Endothelial cell of umbilical vein (primary cell): ENCODE results near the gene CARMIL3. TPM values are rescaled to one million over a fixed set of nuclear protein-coding genes. Genes with fewer than 3 reads are reported as not detected.

Experiments used
- BruUV-seq: library from RNA; stranded (reverse); fragments of 400-500 nt; replicated peaks from 2 replicates; lab custom pipeline; 2021; lab: Mats Ljungman, UMichigan
- CTCF ChIA-PET: fragments of 300-600, 350-600 bp; sonication (Branson Sonifier 250); formaldehyde crosslinking; loops from one replicate; lab custom pipeline; 2021; ENCODE audit warnings: antibody characterized with exemption, inconsistent platforms; lab: Charles Lee
- POLR2A ChIA-PET: fragments of 300-600, 350-600 bp; sonication (Branson Sonifier 250); formaldehyde crosslinking; loops from one replicate; lab custom pipeline; 2021; ENCODE audit warnings: antibody characterized with exemption, inconsistent platforms; lab: Charles Lee
- DNase-seq: peaks from one replicate; pipeline ENCODE4 v3.0.0-alpha.2; 2011; ENCODE audit warnings: low read depth, low spot score
- FAIRE-seq: peaks from 2 replicates; lab custom pipeline; 2011; peaks lifted over from hg19 to GRCh38; lab: Jason Lieb, UNC
- H2AFZ ChIP-seq: 2 replicates; pipeline ENCODE4 v1.6.0; 2012; ENCODE audit warnings: low read depth, low read length, control low read depth, inconsistent platforms
- H3K27ac ChIP-seq: 2 replicates; pipeline ENCODE4 v1.5.1; 2011; ENCODE audit warnings: low read depth, mild to moderate bottlenecking, control low read depth, low read length, moderate library complexity; ENCODE audit not compliant: insufficient read depth
- H3K27me3 ChIP-seq, 2 experiments: 2 replicates each; pipeline versions ENCODE4 v1.6.0 to v1.6.1; 2011; ENCODE audit warnings: low read length in 2 of 2, mixed read lengths in 1 of 2; ENCODE audit not compliant: control insufficient read depth in 2 of 2, insufficient read depth in 2 of 2
- H3K36me3 ChIP-seq, 2 experiments: 2 replicates in 1 of 2; 3 replicates in 1 of 2; pipeline ENCODE4 v1.5.1; 2011; ENCODE audit warnings: low read length in 2 of 2, mild to moderate bottlenecking in 1 of 2, moderate library complexity in 1 of 2; ENCODE audit not compliant: control insufficient read depth in 2 of 2, insufficient read depth in 2 of 2; ENCODE audit errors: extremely low read depth in 1 of 2
- H3K4me1 ChIP-seq: 3 replicates; pipeline ENCODE4 v1.5.1; 2011; ENCODE audit warnings: mild to moderate bottlenecking, low read length; ENCODE audit not compliant: control insufficient read depth, insufficient read depth; ENCODE audit errors: extremely low read depth
- H3K4me2 ChIP-seq: 2 replicates; pipeline ENCODE4 v1.6.1; 2011; ENCODE audit warnings: low read length, control low read depth, mixed read lengths; ENCODE audit not compliant: insufficient read depth
- H3K4me3 ChIP-seq, 3 experiments: fragments of 200-600 bp in 1 of 3; sonication (generic), shearing (Covaris generic) in 1 of 3; replicated peaks in 1 of 3; 2 replicates each; pipeline ENCODE4 v1.5.1; 2011 to 2016; ENCODE audit warnings: control low read depth in 3 of 3, low read length in 3 of 3, mild to moderate bottlenecking in 2 of 3, inconsistent platforms in 1 of 3, low read depth in 1 of 3, moderate library complexity in 1 of 3; ENCODE audit not compliant: insufficient read depth in 1 of 3
- H3K79me2 ChIP-seq: 2 replicates; pipeline ENCODE4 v1.6.0; 2012; ENCODE audit warnings: low read length, inconsistent platforms; ENCODE audit not compliant: control insufficient read depth, insufficient read depth
- H3K9ac ChIP-seq: replicated peaks from 2 replicates; pipeline ENCODE3; 2011; ENCODE audit warnings: low read length, control low read depth; ENCODE audit not compliant: insufficient read depth; ENCODE audit errors: extremely low read depth
- H3K9me1 ChIP-seq: replicated peaks from 3 replicates; pipeline ENCODE4 v1.6.0; 2011; ENCODE audit warnings: mild to moderate bottlenecking, low read length; ENCODE audit not compliant: control insufficient read depth, insufficient read depth; ENCODE audit errors: extremely low read depth
- H3K9me3 ChIP-seq: replicated peaks from 2 replicates; pipeline ENCODE4 v1.5.1; 2012; ENCODE audit warnings: low read length, inconsistent platforms; ENCODE audit not compliant: control insufficient read depth, insufficient read depth
- H4K20me1 ChIP-seq: replicated peaks from 2 replicates; pipeline ENCODE3; 2011; ENCODE audit warnings: mild to moderate bottlenecking, low read length; ENCODE audit not compliant: control insufficient read depth, insufficient read depth; ENCODE audit errors: extremely low read depth
- CTCF ChIP-seq, 2 donors: IDR thresholded peaks; 1 replicate in 1 of 2; 2 replicates in 1 of 2; pipeline ENCODE4 v1.5.1; 2011; ENCODE audit warnings: low read length in 2 of 2, mild to moderate bottlenecking in 2 of 2, moderate library complexity in 2 of 2, control low read depth in 1 of 2, inconsistent platforms in 1 of 2, low read depth in 1 of 2; ENCODE audit not compliant: insufficient read depth in 1 of 2; ENCODE audit errors: extremely low read depth in 1 of 2
- FOS ChIP-seq: IDR thresholded peaks from 2 replicates; pipeline ENCODE4 v1.6.1; 2011; ENCODE audit warnings: mild to moderate bottlenecking, low read length, moderate library complexity, borderline replicate concordance; ENCODE audit not compliant: insufficient read depth
- GATA2 ChIP-seq: IDR thresholded peaks from 2 replicates; pipeline ENCODE4 v1.7.0; 2011; ENCODE audit warnings: low read depth, mild to moderate bottlenecking, moderate library complexity, mixed read lengths, low read length; ENCODE audit not compliant: insufficient read length, insufficient read depth
- MAX ChIP-seq: IDR thresholded peaks from 2 replicates; pipeline ENCODE4 v1.6.1; 2011; ENCODE audit not compliant: insufficient read depth, insufficient read length
- dilution Hi-C: fragments of 300-500 bp; cut with MboI; formaldehyde crosslinking; loops from one replicate; pipeline ENCODE4 v1.15.0; 2019; ENCODE audit warnings: low sequenced_read_pairs; ENCODE audit not compliant: extremely low pct_ligation_motif_present
- intact Hi-C: fragments of 100-400 bp; cut with micrococcal nuclease; formaldehyde crosslinking; loops from one replicate; pipeline ENCODE4 v1.10.0; 2022
- polyA plus RNA-seq, 4 experiments: library from polyadenylated mRNA; depleted of rRNA in 3 of 4; stranded (reverse) in 3 of 4; unstranded in 1 of 4; fragments of >200 nt; gene quantifications; 2 replicates each; pipeline versions ENCODE4 v1.2.1 to v1.2.3, GENCODE V29; 2011 to 2012; ENCODE audit warnings: missing spikeins in 1 of 4
- total RNA-seq: library from RNA; stranded (reverse); gene quantifications from 2 replicates; pipeline ENCODE4 v1.2.3, GENCODE V29; 2021

Gene CARMIL3
- total and polyA plus RNA-seq, 2 donors (not counting 3 experiments of a cell fraction or from before 2014, with no cell fraction given) = 0.03 TPM; not detected in 1

GRCh38 chr14:24110523-24110922, 58.7 kb downstream of the CARMIL3 start:
- no peaks in the 10 kb centered on the region for H3K9me3 ChIP-seq
- intact Hi-C loops = loop anchor here (5.0 kb wide), 1 partner anchor 1178 kb away; no protein-coding TSS in a partner anchor
- dilution Hi-C loops = no loop called here

More at GRCh38 chr14:24110523-24110922, 58.7 kb downstream of the CARMIL3 start:
- H3K4me2 ChIP-seq = no peak overlapping the region
- no peak overlapping the region for H3K9ac ChIP-seq
- no peak overlapping the region for H3K27ac ChIP-seq
- ChIA-PET CTCF (interaction anchor here (1.2 to 11.7 kb wide), 6 partner anchors 9 to 54 kb away, joined by 3 to 420 read pairs (median 7); partner anchors contain the start of genes EMC9, IRF9, PCK2 and PSME2), POLR2A (no interaction called here)
- H3K36me3 ChIP-seq = no peaks in the 10 kb centered on the region
- H3K4me1 ChIP-seq = peaks cover 25% of the 10 kb centered on the region
- H3K4me3 ChIP-seq = no peak overlapping the region
- TF ChIP-seq MAX = no peak
- no peak for TF ChIP-seq GATA2
- no peak for TF ChIP-seq CTCF (IDR thresholded peaks at IDR 0.05; ENCODE audit: extremely low read depth in 1 of 2, insufficient read depth in 1 of 2, low read depth in 1 of 2, low read length in 2 of 2)
- no peak for TF ChIP-seq FOS
- no peaks in the 10 kb centered on the region for H3K27me3 ChIP-seq
- no peaks in the 10 kb centered on the region for H3K9me1 ChIP-seq
- no peak for FAIRE-seq
- no TSS peak for BruUV-seq
- H4K20me1 ChIP-seq = no peaks in the 10 kb centered on the region
- H2AFZ ChIP-seq = no peak overlapping the region
- no peak for DNase-seq
- no peaks in the 10 kb centered on the region for H3K79me2 ChIP-seq
